ENCODE measurements around the gene SSUH2. TPM values are rescaled to one million over a fixed set of nuclear protein-coding genes. Genes with fewer than 3 reads are reported as not detected.

SSUH2 gene
- total RNA-seq, 1 experiment from 2014 or later, result 0.94 TPM

DNA sequence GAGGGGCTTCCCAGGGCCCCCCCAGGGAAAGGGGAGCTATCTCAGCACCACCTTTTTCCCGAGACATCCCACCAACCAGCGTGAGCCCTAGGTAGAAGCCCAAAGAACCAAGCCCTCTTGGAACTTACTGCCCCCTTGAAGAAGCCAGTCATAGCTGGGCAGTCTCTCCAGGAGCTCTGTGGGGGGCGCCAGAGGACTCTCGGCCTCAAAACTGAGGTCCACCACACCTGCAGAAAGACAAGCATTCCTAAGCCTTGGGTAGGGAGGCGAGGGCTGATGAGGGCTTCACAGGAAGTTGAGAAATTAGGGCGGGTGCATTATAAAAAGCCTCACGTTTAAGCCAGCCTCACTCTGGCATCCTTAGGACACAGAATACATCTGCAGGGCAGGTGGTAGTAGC, 9.0 kb downstream of the SSUH2 start (continued):
- TF ChIP-seq, protein P1, sequence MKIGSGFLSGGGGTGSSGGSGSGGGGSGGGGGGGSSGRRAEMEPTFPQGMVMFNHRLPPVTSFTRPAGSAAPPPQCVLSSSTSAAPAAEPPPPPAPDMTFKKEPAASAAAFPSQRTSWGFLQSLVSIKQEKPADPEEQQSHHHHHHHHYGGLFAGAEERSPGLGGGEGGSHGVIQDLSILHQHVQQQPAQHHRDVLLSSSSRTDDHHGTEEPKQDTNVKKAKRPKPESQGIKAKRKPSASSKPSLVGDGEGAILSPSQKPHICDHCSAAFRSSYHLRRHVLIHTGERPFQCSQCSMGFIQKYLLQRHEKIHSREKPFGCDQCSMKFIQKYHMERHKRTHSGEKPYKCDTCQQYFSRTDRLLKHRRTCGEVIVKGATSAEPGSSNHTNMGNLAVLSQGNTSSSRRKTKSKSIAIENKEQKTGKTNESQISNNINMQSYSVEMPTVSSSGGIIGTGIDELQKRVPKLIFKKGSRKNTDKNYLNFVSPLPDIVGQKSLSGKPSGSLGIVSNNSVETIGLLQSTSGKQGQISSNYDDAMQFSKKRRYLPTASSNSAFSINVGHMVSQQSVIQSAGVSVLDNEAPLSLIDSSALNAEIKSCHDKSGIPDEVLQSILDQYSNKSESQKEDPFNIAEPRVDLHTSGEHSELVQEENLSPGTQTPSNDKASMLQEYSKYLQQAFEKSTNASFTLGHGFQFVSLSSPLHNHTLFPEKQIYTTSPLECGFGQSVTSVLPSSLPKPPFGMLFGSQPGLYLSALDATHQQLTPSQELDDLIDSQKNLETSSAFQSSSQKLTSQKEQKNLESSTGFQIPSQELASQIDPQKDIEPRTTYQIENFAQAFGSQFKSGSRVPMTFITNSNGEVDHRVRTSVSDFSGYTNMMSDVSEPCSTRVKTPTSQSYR (CRISPR knock-in tag; IDR thresholded peaks at IDR 0.05), result no peak
- TF ChIP-seq ZSCAN18 (CRISPR knock-in tag; IDR thresholded peaks at IDR 0.05) (no peak), CREB1 (CRISPR knock-in tag; IDR thresholded peaks at IDR 0.05) (no peak), MXD4 (CRISPR knock-in tag; IDR thresholded peaks at IDR 0.05; ENCODE audit: borderline replicate concordance) (no peak), GRHL2 (CRISPR knock-in tag; IDR thresholded peaks at IDR 0.05; ENCODE audit: insufficient replicate concordance, severe bottlenecking) (no peak), SP1 (CRISPR knock-in tag; conservative IDR thresholded peaks at IDR 0.05) (no peak), HMGXB4 (CRISPR knock-in tag; IDR thresholded peaks at IDR 0.05) (no peak), CREM (CRISPR knock-in tag; IDR thresholded peaks at IDR 0.05) (no peak), ZNF317 (CRISPR knock-in tag; IDR thresholded peaks at IDR 0.05; ENCODE audit: borderline replicate concordance, low read depth) (no peak), NFYB (CRISPR knock-in tag; conservative IDR thresholded peaks at IDR 0.05; ENCODE audit: low read depth) (no peak)

DNA sequence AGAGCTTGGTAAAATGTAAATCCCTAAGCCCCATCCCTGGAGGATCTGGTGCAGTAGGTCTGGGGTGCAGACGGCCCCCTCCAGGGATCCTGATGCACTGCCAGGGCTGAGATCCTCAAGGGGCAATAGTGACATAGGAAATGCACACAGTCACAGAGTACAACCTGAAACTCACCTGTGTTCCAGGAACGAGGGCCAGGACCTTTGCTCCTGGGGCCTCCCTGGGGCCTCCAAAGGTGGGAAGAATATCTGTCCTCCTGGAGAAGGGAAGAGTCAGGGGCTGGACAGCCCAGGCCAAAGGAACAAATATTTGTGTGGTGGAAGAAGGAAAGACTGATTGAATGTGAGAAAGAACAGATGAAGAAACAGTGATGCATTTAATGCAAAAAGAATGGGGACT, 9.5 kb downstream of the SSUH2 start:
- Mint-ChIP-seq H3K27ac (no peak overlapping the region), H3K27me3 (ENCODE audit: low read depth) (peaks cover 3% of the 10 kb centered on the region), H3K36me3 (no peaks in the 10 kb centered on the region; the same call in 1 of the 2 replicates), H3K4me1 (peaks cover 6% of the 10 kb centered on the region; the same call in 1 of the 2 replicates), H3K9me3 (peaks cover 8% of the 10 kb centered on the region), H3K4me3 (no peak overlapping the region)
- no peak for ATAC-seq
- ChIA-PET POLR2A (no interaction called here), CTCF (interaction anchor here (1.0 to 2.0 kb wide), 5 partner anchors 28 to 218 kb away, joined by 3 to 8 read pairs (median 4); partner anchors contain the start of gene OXTR)
- DNase-seq (ENCODE audit: low spot score), result no peak
- TF ChIP-seq, protein P2, sequence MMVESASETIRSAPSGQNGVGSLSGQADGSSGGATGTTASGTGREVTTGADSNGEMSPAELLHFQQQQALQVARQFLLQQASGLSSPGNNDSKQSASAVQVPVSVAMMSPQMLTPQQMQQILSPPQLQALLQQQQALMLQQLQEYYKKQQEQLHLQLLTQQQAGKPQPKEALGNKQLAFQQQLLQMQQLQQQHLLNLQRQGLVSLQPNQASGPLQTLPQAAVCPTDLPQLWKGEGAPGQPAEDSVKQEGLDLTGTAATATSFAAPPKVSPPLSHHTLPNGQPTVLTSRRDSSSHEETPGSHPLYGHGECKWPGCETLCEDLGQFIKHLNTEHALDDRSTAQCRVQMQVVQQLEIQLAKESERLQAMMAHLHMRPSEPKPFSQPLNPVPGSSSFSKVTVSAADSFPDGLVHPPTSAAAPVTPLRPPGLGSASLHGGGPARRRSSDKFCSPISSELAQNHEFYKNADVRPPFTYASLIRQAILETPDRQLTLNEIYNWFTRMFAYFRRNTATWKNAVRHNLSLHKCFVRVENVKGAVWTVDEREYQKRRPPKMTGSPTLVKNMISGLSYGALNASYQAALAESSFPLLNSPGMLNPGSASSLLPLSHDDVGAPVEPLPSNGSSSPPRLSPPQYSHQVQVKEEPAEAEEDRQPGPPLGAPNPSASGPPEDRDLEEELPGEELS (CRISPR knock-in tag; IDR thresholded peaks at IDR 0.05), result no peak
- no peak for TF ChIP-seq CBFB (CRISPR knock-in tag; IDR thresholded peaks at IDR 0.05; ENCODE audit: low read depth)
- TF ChIP-seq SMAD3 (CRISPR knock-in tag; IDR thresholded peaks at IDR 0.05; ENCODE audit: borderline replicate concordance), result no peak
- no peak for TF ChIP-seq HMGXB4 (CRISPR knock-in tag; IDR thresholded peaks at IDR 0.05)
- no peak for TF ChIP-seq HMGA2 (CRISPR knock-in tag; IDR thresholded peaks at IDR 0.05)
- no peak for TF ChIP-seq FOXP1 (CRISPR knock-in tag; IDR thresholded peaks at IDR 0.05; ENCODE audit: borderline replicate concordance)
- TF ChIP-seq ATF6 (CRISPR knock-in tag; IDR thresholded peaks at IDR 0.05), result no peak
- no peak for TF ChIP-seq PRRX2 (CRISPR knock-in tag; IDR thresholded peaks at IDR 0.05)
- no peak for TF ChIP-seq SOX15 (CRISPR knock-in tag; IDR thresholded peaks at IDR 0.05)
- TF ChIP-seq, protein P3, sequence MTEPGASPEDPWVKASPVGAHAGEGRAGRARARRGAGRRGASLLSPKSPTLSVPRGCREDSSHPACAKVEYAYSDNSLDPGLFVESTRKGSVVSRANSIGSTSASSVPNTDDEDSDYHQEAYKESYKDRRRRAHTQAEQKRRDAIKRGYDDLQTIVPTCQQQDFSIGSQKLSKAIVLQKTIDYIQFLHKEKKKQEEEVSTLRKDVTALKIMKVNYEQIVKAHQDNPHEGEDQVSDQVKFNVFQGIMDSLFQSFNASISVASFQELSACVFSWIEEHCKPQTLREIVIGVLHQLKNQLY (CRISPR knock-in tag; IDR thresholded peaks at IDR 0.05), result no peak
- no peak for TF ChIP-seq GABPB1 (CRISPR knock-in tag; IDR thresholded peaks at IDR 0.05)
- TF ChIP-seq, protein P4, sequence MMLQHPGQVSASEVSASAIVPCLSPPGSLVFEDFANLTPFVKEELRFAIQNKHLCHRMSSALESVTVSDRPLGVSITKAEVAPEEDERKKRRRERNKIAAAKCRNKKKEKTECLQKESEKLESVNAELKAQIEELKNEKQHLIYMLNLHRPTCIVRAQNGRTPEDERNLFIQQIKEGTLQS (CRISPR knock-in tag; conservative IDR thresholded peaks at IDR 0.05), result no peak
- no peak for TF ChIP-seq ZNF416 (CRISPR knock-in tag; IDR thresholded peaks at IDR 0.05)
- TF ChIP-seq ELF4 (CRISPR knock-in tag; IDR thresholded peaks at IDR 0.05; ENCODE audit: low read depth), result no peak
